ENCODE measurements around the gene COL27A1. TPM values are rescaled to one million over a fixed set of nuclear protein-coding genes. Genes with fewer than 3 reads are reported as not detected.
A peak's percentile ranks its signal among the peaks of the same experiment; 100 is the strongest.

COL27A1 gene
- total and polyA plus RNA-seq, 9 of the 15 experiments (the other 6 are each of a cell fraction or from before 2014, with no cell fraction given): 0.07 TPM; not detected in 8

GRCh38 chr9:114238891-114239875 lies 83.8 kb downstream of the COL27A1 start (continued):
- TF ChIP-seq ZFX (CRISPR knock-in tag; IDR thresholded peaks at IDR 0.05): no peak
- no peak for TF ChIP-seq SLC30A9 (CRISPR knock-in tag; IDR thresholded peaks at IDR 0.05)
- no peak for TF ChIP-seq ZNF134 (CRISPR knock-in tag; conservative IDR thresholded peaks at IDR 0.05)
- TF ChIP-seq ZBTB33 (CRISPR knock-in tag; IDR thresholded peaks at IDR 0.05): no peak
- TF ChIP-seq ZZZ3 (IDR thresholded peaks at IDR 0.05): no peak
- no peak for TF ChIP-seq KAT8 (IDR thresholded peaks at IDR 0.05; ENCODE audit: low read depth)
- no peak for TF ChIP-seq CHCHD3 (CRISPR knock-in tag; IDR thresholded peaks at IDR 0.05)
- TF ChIP-seq SMARCB1 (IDR thresholded peaks at IDR 0.05; ENCODE audit: insufficient read length, low read depth): no peak
- no peak for TF ChIP-seq TAF1 (IDR thresholded peaks at IDR 0.05; ENCODE audit: control insufficient read depth, extremely low read depth, insufficient read depth, low read length, severe bottlenecking)
- TF ChIP-seq NONO (IDR thresholded peaks at IDR 0.05; ENCODE audit: low read depth in 2 of 2, low read length in 1 of 2): 0 out of 4 replicates have a peak, but pooled peaks of 1 of the 2 experiments have one; percentile 39
- no peak for TF ChIP-seq ZNF696 (CRISPR knock-in tag; conservative IDR thresholded peaks at IDR 0.05)
- no peak for TF ChIP-seq ID3 (CRISPR knock-in tag; IDR thresholded peaks at IDR 0.05)
- TF ChIP-seq ID3 (tag; IDR thresholded peaks at IDR 0.05): no peak
- TF ChIP-seq RERE (CRISPR knock-in tag; IDR thresholded peaks at IDR 0.05; ENCODE audit: borderline replicate concordance): no peak
- no peak for TF ChIP-seq ZNF41 (CRISPR knock-in tag; conservative IDR thresholded peaks at IDR 0.05)
- TF ChIP-seq ZC3H11A (IDR thresholded peaks at IDR 0.05; ENCODE audit: low read depth, low read length): no peak
- TF ChIP-seq GTF2B (IDR thresholded peaks at IDR 0.05; ENCODE audit: extremely low read depth, insufficient read length): no peak
- no peak for TF ChIP-seq SMARCA5 (IDR thresholded peaks at IDR 0.05)

All from K562 (cell line).